Measurements from ENCODE around the gene PP2D1. TPM values are rescaled to one million over a fixed set of nuclear protein-coding genes. Genes with fewer than 3 reads are reported as not detected.

Gene PP2D1
- total and polyA plus RNA-seq, 9 of the 15 experiments (the other 6 are each of a cell fraction or from before 2014, with no cell fraction given) = 0.07 to 0.10 TPM; not detected in 7

DNA sequence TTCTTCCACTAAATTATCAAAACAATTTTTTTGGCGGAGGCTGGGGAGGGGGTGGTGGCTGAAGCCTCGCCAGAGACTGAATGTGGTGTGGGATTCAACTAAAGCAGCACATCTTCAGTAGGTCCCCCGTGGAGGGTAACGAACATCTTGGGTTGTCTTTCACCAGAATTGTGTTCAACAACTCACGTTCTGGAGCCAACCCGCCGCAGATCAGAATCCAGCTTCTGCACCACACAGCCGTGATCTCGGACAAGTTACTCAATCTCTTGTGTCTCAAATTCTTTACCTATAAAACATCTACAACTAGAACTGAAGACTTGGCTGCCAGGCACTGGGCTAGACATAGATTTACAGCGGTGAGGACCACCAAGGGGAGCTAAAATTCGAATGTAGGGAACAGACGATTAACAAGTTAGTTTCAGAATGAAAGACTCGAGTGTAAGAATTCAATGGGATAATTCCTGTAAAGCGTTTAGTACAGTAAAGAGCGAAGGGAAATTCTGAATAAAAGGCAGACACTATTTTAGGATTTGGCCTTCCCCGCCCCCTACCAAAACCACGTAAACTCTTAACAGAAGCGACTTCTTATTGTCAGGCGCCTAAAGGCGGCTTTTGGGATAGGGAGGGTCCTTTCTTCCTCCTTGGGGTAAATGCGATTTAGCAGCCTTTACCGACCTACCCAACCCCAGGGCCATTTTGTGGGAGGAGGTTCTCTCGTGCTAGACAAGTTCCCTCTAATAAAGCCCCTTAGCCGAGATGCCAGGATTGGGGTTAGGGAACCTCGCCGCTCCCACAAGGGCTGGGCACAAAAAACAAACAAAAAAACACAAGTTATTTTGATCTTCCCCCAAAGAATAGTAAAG, 65.9 kb downstream of the PP2D1 start (continued):
- peak; percentile 25 for TF ChIP-seq PHF8 (IDR thresholded peaks at IDR 0.05; ENCODE audit: borderline replicate concordance, low read length)
- no peak for TF ChIP-seq ELF2 (CRISPR knock-in tag; IDR thresholded peaks at IDR 0.05)
- TF ChIP-seq MAFF (IDR thresholded peaks at IDR 0.05; ENCODE audit: low read length) = no peak
- no peak for TF ChIP-seq RBFOX2 (IDR thresholded peaks at IDR 0.05; ENCODE audit: low read depth, low read length)
- peak; percentile 90; the same call in 1 of the 2 replicates for TF ChIP-seq ZNF830 (CRISPR knock-in tag; IDR thresholded peaks at IDR 0.05)
- no peak for TF ChIP-seq ZNF324 (CRISPR knock-in tag; IDR thresholded peaks at IDR 0.05)
- TF ChIP-seq SIN3A (IDR thresholded peaks at IDR 0.05; ENCODE audit: borderline replicate concordance in 2 of 2, control insufficient read depth in 1 of 2, low read depth in 2 of 2, low read length in 2 of 2) = 0 out of 4 replicates have a peak, but pooled peaks of 1 of the 2 experiments have one; percentile 44
- TF ChIP-seq, protein P1, sequence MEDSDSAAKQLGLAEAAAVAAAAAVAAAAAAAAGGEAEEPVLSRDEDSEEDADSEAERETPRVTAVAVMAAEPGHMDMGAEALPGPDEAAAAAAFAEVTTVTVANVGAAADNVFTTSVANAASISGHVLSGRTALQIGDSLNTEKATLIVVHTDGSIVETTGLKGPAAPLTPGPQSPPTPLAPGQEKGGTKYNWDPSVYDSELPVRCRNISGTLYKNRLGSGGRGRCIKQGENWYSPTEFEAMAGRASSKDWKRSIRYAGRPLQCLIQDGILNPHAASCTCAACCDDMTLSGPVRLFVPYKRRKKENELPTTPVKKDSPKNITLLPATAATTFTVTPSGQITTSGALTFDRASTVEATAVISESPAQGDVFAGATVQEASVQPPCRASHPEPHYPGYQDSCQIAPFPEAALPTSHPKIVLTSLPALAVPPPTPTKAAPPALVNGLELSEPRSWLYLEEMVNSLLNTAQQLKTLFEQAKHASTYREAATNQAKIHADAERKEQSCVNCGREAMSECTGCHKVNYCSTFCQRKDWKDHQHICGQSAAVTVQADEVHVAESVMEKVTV (CRISPR knock-in tag; IDR thresholded peaks at IDR 0.05) = peak; percentile 27; the same call in 1 of the 2 replicates
- peak; percentile 68; the same call in 1 of the 2 replicates for TF ChIP-seq ZNF174 (CRISPR knock-in tag; IDR thresholded peaks at IDR 0.05)
- peak; percentile 92 for TF ChIP-seq BRD9 (IDR thresholded peaks at IDR 0.05; ENCODE audit: low read depth, partially characterized antibody)
- TF ChIP-seq, protein P2, sequence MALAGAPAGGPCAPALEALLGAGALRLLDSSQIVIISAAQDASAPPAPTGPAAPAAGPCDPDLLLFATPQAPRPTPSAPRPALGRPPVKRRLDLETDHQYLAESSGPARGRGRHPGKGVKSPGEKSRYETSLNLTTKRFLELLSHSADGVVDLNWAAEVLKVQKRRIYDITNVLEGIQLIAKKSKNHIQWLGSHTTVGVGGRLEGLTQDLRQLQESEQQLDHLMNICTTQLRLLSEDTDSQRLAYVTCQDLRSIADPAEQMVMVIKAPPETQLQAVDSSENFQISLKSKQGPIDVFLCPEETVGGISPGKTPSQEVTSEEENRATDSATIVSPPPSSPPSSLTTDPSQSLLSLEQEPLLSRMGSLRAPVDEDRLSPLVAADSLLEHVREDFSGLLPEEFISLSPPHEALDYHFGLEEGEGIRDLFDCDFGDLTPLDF (CRISPR knock-in tag; IDR thresholded peaks at IDR 0.05) = peak; percentile 50; the same call in 1 of the 2 replicates
- TF ChIP-seq C11orf30 (IDR thresholded peaks at IDR 0.05; ENCODE audit: low read depth) = no peak
- TF ChIP-seq CTBP1 (IDR thresholded peaks at IDR 0.05; ENCODE audit: borderline replicate concordance) = no peak
- TF ChIP-seq RFX1 (IDR thresholded peaks at IDR 0.05) = no peak
- TF ChIP-seq, protein P3, sequence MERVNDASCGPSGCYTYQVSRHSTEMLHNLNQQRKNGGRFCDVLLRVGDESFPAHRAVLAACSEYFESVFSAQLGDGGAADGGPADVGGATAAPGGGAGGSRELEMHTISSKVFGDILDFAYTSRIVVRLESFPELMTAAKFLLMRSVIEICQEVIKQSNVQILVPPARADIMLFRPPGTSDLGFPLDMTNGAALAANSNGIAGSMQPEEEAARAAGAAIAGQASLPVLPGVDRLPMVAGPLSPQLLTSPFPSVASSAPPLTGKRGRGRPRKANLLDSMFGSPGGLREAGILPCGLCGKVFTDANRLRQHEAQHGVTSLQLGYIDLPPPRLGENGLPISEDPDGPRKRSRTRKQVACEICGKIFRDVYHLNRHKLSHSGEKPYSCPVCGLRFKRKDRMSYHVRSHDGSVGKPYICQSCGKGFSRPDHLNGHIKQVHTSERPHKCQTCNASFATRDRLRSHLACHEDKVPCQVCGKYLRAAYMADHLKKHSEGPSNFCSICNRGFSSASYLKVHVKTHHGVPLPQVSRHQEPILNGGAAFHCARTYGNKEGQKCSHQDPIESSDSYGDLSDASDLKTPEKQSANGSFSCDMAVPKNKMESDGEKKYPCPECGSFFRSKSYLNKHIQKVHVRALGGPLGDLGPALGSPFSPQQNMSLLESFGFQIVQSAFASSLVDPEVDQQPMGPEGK (CRISPR knock-in tag; IDR thresholded peaks at IDR 0.05; ENCODE audit: borderline replicate concordance) = peak; percentile 72; the same call in 1 of the 2 replicates
- 0 out of 2 replicates have a peak, but pooled peaks have one; percentile 31 for TF ChIP-seq JUNB (CRISPR knock-in tag; conservative IDR thresholded peaks at IDR 0.05)
- TF ChIP-seq ZNF584 (CRISPR knock-in tag; IDR thresholded peaks at IDR 0.05; ENCODE audit: low read depth) = peak; percentile 28; the same call in 1 of the 2 replicates
- TF ChIP-seq ILK (tag; IDR thresholded peaks at IDR 0.05; ENCODE audit: borderline replicate concordance, low read depth) = no peak
- peak; percentile 57 for TF ChIP-seq TBP (optimal IDR thresholded peaks at IDR 0.05; ENCODE audit: low read depth, low read length)
- no peak for TF ChIP-seq U2AF1 (optimal IDR thresholded peaks at IDR 0.05; ENCODE audit: low read depth, low read length)
- peak; percentile 56; the same call in 1 of the 2 replicates for TF ChIP-seq ZNF165 (CRISPR knock-in tag; IDR thresholded peaks at IDR 0.05; ENCODE audit: borderline replicate concordance)
- TF ChIP-seq MAZ (CRISPR knock-in tag; conservative IDR thresholded peaks at IDR 0.05 in 1 of 2, IDR thresholded peaks at IDR 0.05 in 1 of 2) = 0 out of 4 replicates have a peak, but pooled peaks of 1 of the 2 experiments have one; percentile 1

All from K562 (cell line).